HEK293T (cell line): ENCODE results near the gene PGR.

ENCODE experiments used
- CTCF ChIA-PET: fragments of 350-600 bp; formaldehyde crosslinking; extraction: SDS; loops from one replicate; lab custom pipeline; 2021; ENCODE audit warnings: antibody characterized with exemption, inconsistent platforms; lab: Yijun Ruan, JAX
- POLR2A ChIA-PET: fragments of 350-600 bp; formaldehyde crosslinking; extraction: SDS; loops from one replicate; lab custom pipeline; 2020; ENCODE audit warnings: antibody characterized with exemption, inconsistent platforms; lab: Yijun Ruan, JAX
- DNase-seq: peaks from one replicate; pipeline ENCODE4 v3.0.0; 2012; ENCODE audit warnings: mixed read lengths; ENCODE audit errors: extremely low spot score
- ARNT ChIP-seq: fragments of 450-650 bp; IDR thresholded peaks from 2 replicates; pipeline ENCODE4 v1.6.1; 2017; ENCODE audit warnings: mild to moderate bottlenecking
- BHLHE40 ChIP-seq: fragments of 450-650 bp; IDR thresholded peaks from 2 replicates; pipeline ENCODE4 v1.6.1; 2016; ENCODE audit warnings: mild to moderate bottlenecking, moderate library complexity, borderline replicate concordance
- CTBP1 ChIP-seq: fragments of 450-650 bp; IDR thresholded peaks from 2 replicates; pipeline ENCODE4 v1.6.1; 2016; ENCODE audit warnings: borderline replicate concordance
- ELF4 ChIP-seq: fragments of 450-650 bp; IDR thresholded peaks from 2 replicates; pipeline ENCODE4 v1.6.1; 2017; ENCODE audit warnings: antibody characterized with exemption
- FOXA1 ChIP-seq: fragments of 450-650 bp; IDR thresholded peaks from 2 replicates; pipeline ENCODE4 v1.6.1; 2016; ENCODE audit warnings: mild to moderate bottlenecking
- FOXK2 ChIP-seq: fragments of 450-650 bp; IDR thresholded peaks from 2 replicates; pipeline ENCODE4 v1.6.1; 2016; ENCODE audit warnings: mild to moderate bottlenecking
- FOXM1 ChIP-seq: fragments of 450-650 bp; IDR thresholded peaks from 2 replicates; pipeline ENCODE4 v1.6.1; 2017; ENCODE audit warnings: mild to moderate bottlenecking, borderline replicate concordance
- HDGF ChIP-seq: fragments of 450-650 bp; IDR thresholded peaks from 2 replicates; pipeline ENCODE4 v1.6.1; 2017; ENCODE audit warnings: antibody characterized with exemption, borderline replicate concordance
- L3MBTL2 ChIP-seq: fragments of 450-650 bp; conservative IDR thresholded peaks from 2 replicates; pipeline ENCODE4 v1.6.1; 2016; ENCODE audit warnings: mild to moderate bottlenecking
- LEF1 ChIP-seq: fragments of 450-650 bp; IDR thresholded peaks from 2 replicates; pipeline ENCODE4 v1.6.1; 2017; ENCODE audit warnings: mild to moderate bottlenecking, borderline replicate concordance
- NFRKB ChIP-seq: fragments of 450-650 bp; IDR thresholded peaks from 2 replicates; pipeline ENCODE4 v1.6.1; 2016; ENCODE audit warnings: mild to moderate bottlenecking, moderate library complexity
- PKNOX1 ChIP-seq: fragments of 450-650 bp; IDR thresholded peaks from 2 replicates; pipeline ENCODE4 v1.6.1; 2016
- SP1 ChIP-seq: fragments of 450-650 bp; IDR thresholded peaks from 2 replicates; pipeline ENCODE4 v1.6.1; 2017
- SUZ12 ChIP-seq: fragments of 450-650 bp; IDR thresholded peaks from 2 replicates; pipeline ENCODE4 v1.6.1; 2016; ENCODE audit warnings: mild to moderate bottlenecking
- TARDBP ChIP-seq: fragments of 450-650 bp; IDR thresholded peaks from 2 replicates; pipeline ENCODE4 v1.6.1; 2016
- ZNF384 ChIP-seq: fragments of 450-650 bp; IDR thresholded peaks from 2 replicates; pipeline ENCODE4 v1.6.1; 2016

PGR gene

DNA sequence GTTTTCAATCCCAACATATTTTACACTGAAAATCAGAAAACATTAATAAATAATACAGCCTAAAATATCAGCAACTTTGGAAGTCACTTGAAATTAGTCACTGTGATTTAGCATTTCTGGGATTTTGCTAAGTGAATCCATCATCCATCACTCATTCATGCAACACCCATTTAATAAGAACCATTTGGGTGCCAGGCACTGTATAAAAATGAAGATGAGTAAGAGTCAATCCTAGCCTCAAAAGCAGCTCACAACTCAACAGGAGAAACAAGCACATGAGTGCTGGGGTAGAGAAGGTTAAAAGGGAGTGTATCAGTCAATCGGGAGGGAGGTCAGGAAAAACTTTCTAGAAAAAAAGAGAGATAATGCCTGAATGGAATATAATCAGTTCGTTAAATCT, 77.9 kb downstream of the PGR start:
- POLR2A ChIA-PET, result no interaction called here
- DNase-seq, result no peak
- TF ChIP-seq BHLHE40 (no peak), FOXK2 (no peak), ARNT (no peak), PKNOX1 (no peak), TARDBP (no peak), LEF1 (no peak), ZNF384 (no peak), FOXM1 (no peak), ELF4 (no peak), SP1 (no peak)
- CTCF ChIA-PET, result no interaction called here

- TF ChIP-seq FOXK2 (no peak), PKNOX1 (no peak)
- CTCF ChIA-PET, result no interaction called here
Observed at GRCh38 chr11:101049813-101050212, 79.8 kb downstream of the PGR start.

DNA sequence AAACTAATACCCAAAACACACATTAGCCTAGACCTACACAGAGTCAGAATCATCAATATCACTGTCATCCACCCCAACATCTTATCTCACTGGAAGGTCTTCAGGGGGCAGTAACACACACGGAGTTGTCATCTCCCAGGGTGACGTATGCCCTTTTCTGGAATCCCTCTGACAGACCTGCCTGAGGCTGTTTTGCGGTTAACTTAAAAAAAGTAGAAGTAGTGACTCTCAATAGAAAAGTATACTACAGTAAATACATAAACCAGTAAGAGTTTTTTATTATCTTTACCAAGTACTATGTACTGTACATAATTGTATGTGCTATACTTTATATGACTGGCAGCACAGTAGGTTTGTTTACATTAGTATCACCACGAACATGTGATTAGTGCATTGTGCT, 80.5 kb downstream of the PGR start:
- ChIA-PET CTCF (no interaction called here), POLR2A (no interaction called here)
- TF ChIP-seq PKNOX1 (0 out of 2 replicates have a peak, but pooled peaks have one; percentile 11), SP1 (no peak)
- no peak for DNase-seq

More at GRCh38 chr11:101049813-101050212, 79.8 kb downstream of the PGR start:
- POLR2A ChIA-PET, result no interaction called here
- no peak for DNase-seq

DNA sequence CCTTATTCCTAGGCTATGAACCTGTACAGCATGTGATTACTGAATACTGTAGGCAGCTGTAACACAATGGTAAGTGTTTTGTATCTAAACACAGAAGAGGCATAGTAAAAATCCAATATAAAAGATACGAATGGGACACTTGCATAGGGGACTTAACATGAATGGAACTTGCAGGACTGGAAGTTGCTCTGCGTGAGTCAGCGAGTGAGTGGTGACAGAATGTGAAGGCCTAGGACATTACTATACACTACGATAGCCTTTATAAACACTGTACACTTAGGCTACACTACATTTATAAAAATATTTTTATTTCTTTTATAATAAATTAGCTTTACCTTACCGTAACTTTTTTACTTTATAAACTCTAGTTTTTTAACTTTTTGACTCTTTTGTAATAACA, 81.1 kb downstream of the PGR start:
- ChIA-PET CTCF (no interaction called here), POLR2A (no interaction called here)

DNA sequence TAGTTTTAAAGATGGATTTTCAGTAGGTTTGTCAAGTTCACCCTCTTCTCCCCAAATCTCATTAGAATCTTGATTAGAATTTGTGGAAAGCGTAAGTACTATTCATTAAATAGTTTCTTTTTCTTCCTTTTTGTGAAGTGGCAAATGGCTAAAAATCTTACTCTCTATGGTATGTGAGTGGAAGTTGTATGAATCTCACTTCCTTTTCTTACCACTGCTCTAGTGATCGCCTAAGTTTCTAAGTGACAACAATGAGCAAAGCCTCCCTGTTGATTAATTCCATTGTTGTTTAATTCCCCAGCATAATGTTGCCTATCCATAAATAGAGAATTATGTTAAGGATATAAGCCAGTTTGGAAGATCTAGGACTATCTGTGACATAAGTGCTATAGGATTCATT, 82.7 kb downstream of the PGR start:
- ChIA-PET POLR2A (no interaction called here), CTCF (no interaction called here)
- no peak for DNase-seq

More for the DNA sequence above, 81.1 kb downstream of the PGR start:
- TF ChIP-seq ARNT (no peak), ZNF384 (no peak), ELF4 (no peak), SUZ12 (no peak), FOXM1 (no peak), LEF1 (no peak), L3MBTL2 (no peak), BHLHE40 (no peak), PKNOX1 (no peak), FOXA1 (no peak)
- DNase-seq, result no peak

GRCh38 chr11:101045415-101045814, 84.2 kb downstream of the PGR start:
- ChIA-PET CTCF (no interaction called here), POLR2A (no interaction called here)
- no peak for DNase-seq
- TF ChIP-seq FOXM1, result no peak
- TF ChIP-seq PKNOX1, result no peak
- no peak for TF ChIP-seq CTBP1

More for the DNA sequence above, 82.7 kb downstream of the PGR start:
- TF ChIP-seq LEF1 (no peak), FOXA1 (no peak), L3MBTL2 (no peak), SP1 (no peak), ZNF384 (no peak), ELF4 (no peak), FOXK2 (no peak), CTBP1 (no peak), HDGF (no peak), TARDBP (no peak), PKNOX1 (no peak), FOXM1 (no peak), NFRKB (no peak), ARNT (no peak), BHLHE40 (no peak), SUZ12 (no peak)
